GM19240 (cell line): ENCODE data around the gene CCNB2.
"Not testable (repeated sequence)": the region's sequence is repeated elsewhere in the genome, so short reads cannot be mapped to it uniquely, and the experiment has no call there.

Experiments used
- DNase-seq: peaks from one replicate; pipeline ENCODE4 v3.0.0; 2011; ENCODE audit warnings: low spot score; ENCODE audit not compliant: insufficient read length

Gene CCNB2

GRCh38 chr15:59104912-59105732 lies at the start of gene CCNB2:
TSS of gene CCNB2 (plus strand) at chr15:59105146. CDS start at chr15:59105269, 123 bp downstream.
- peak; percentile 88 for DNase-seq

GRCh38 chr15:59059076-59059597 lies 45.8 kb upstream of the CCNB2 start:
- no peak for DNase-seq

- DNase-seq, result no peak
These were observed 44.6 kb upstream of the CCNB2 start for GRCh38 chr15:59060348-59060747.

GRCh38 chr15:59063042-59063441 lies 41.9 kb upstream of the CCNB2 start:
- DNase-seq, result no peak

GRCh38 chr15:59069430-59069829 lies 35.5 kb upstream of the CCNB2 start:
- no peak for DNase-seq

GRCh38 chr15:59074607-59075006 lies 30.3 kb upstream of the CCNB2 start:
- no peak for DNase-seq

- no peak for DNase-seq
These were observed 17.2 kb upstream of the CCNB2 start for GRCh38 chr15:59087731-59088130.

GRCh38 chr15:59094077-59094476 lies 10.9 kb upstream of the CCNB2 start:
- DNase-seq, result no peak

GRCh38 chr15:59096429-59096828 lies 8.5 kb upstream of the CCNB2 start:
- no peak for DNase-seq

GRCh38 chr15:59099162-59099685 lies 5.7 kb upstream of the CCNB2 start:
- DNase-seq, result no peak

GRCh38 chr15:59104602-59104911 lies 389 bp upstream of the CCNB2 start:
- DNase-seq, result no peak

- no peak for DNase-seq
These were observed 908 bp downstream of the CCNB2 start for GRCh38 chr15:59105854-59106253.

- DNase-seq, result no peak
These were observed 6.3 kb downstream of the CCNB2 start for GRCh38 chr15:59111251-59111650.

- DNase-seq, result no peak
These were observed 10.1 kb downstream of the CCNB2 start for GRCh38 chr15:59115047-59115446.

- DNase-seq, result no peak
These were observed 11.2 kb downstream of the CCNB2 start for GRCh38 chr15:59116141-59116540.

- no peak for DNase-seq
These were observed 11.8 kb downstream of the CCNB2 start for GRCh38 chr15:59116771-59117170.

- DNase-seq, result no peak
These were observed 14.7 kb downstream of the CCNB2 start for GRCh38 chr15:59119625-59120024.

GRCh38 chr15:59120937-59121336 lies 16.0 kb downstream of the CCNB2 start:
- DNase-seq, result no peak

GRCh38 chr15:59124261-59124660 lies 19.3 kb downstream of the CCNB2 start:
- DNase-seq, result no peak

- DNase-seq, result not testable (repeated sequence)
These were observed 20.7 kb downstream of the CCNB2 start for GRCh38 chr15:59125683-59126082.

- DNase-seq, result not testable (repeated sequence)
These were observed 22.3 kb downstream of the CCNB2 start for GRCh38 chr15:59127255-59127654.

- DNase-seq, result no peak
These were observed 26.5 kb downstream of the CCNB2 start for GRCh38 chr15:59131456-59131855.

- no peak for DNase-seq
These were observed 27.1 kb downstream of the CCNB2 start for GRCh38 chr15:59131969-59132562.
